HG03064 (cell line): ENCODE data around the gene SSBP4.
"Not testable (repeated sequence)": the region's sequence is repeated elsewhere in the genome, so short reads cannot be mapped to it uniquely, and the experiment has no call there.

Experiments used
- ATAC-seq: cut with Tn5 transposase; IDR thresholded peaks from one replicate; pipeline ENCODE4 v1.9.1; 2021; ENCODE audit warnings: low read depth; ENCODE audit not compliant: unreplicated experiment

The SSBP4 gene

DNA sequence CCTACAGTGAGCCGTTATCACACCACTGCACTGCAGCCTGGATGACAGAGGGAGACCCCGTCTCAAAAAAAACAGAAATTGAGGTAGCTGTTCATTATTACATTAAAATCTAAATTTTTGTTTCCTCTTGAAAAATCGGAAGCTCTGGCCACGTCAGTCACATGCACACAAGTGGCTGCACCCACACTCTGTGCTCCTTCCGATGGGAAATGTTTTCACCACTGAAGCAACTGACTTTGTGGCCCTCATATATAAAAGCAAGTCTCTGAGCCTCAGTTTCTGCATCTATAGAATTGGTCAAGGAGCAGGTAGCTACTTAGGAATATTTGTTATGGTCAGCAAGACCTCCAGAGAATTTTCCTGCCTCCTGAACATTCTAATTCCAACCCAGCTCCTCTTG lies 26.3 kb upstream of the SSBP4 start:
- ATAC-seq: no peak

GRCh38 chr19:18393836-18394235 lies 25.4 kb upstream of the SSBP4 start:
- no peak for ATAC-seq

DNA sequence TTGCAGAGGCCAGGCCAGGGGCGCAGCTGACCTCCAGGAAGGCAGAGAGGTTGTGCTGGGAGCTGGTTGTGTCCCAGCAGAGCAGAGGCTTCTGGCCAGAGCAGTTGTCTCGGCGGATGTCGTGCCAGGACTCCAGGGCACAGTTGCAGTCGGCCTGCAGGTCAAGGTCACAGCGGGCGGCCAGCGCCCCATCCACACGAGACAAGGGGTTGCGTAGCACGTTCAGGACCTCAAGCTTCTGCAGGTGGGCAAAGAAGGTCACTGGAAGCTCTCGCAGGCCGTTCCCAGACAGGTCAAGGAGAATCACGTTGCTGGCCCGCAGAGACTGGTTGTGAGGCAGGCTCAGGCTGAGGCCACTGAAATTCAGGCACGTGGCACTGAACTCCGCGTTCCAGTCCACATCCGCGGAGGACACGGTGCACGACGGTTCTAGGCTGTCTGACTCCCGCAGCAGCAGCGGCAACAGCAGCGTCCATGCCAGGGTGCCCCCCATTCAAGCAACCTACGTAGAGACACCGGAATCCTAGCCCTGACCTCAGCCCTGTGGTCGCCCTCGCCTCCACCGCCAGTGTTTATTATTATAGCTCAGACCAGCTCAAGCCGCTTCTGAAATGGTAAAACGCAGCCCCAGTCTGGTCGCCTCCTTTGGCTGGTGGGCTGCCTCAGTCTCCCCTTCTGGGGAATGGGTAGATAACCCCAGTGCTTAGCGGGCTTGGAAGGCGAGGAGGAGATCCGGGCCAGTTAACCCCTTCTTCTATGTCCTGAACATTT lies 22.5 kb upstream of the SSBP4 start:
- no peak for ATAC-seq

GRCh38 chr19:18397242-18398202 lies 21.7 kb upstream of the SSBP4 start, which contains the start of gene LRRC25:
TSS of gene LRRC25 (minus strand) at chr19:18397622. CDS start at chr19:18396963, 659 bp downstream.
- ATAC-seq: no peak

DNA sequence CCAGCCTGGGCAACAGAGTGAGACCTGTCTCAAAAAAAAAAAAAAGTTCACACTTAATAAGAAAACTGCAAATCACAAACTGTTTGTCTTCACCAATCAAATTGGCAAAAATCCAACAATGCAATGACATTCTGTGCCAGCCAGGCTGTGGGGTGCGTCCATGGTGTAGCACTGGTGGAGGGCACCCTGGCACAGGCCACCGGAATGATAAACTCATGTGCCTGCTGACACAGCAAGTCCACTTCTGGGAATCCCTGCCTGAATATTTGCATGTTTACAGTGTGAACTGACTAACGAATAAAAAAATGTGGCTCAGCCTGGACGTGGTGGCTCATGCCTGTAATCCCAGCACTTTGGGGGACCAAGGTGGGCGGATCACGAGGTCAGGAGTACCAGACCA lies 20.2 kb upstream of the SSBP4 start:
- no peak for ATAC-seq

GRCh38 chr19:18401580-18402112 lies 17.6 kb upstream of the SSBP4 start:
- no peak for ATAC-seq

GRCh38 chr19:18402455-18403248 lies 16.5 kb upstream of the SSBP4 start:
- ATAC-seq: not testable (repeated sequence)

GRCh38 chr19:18405754-18406153 lies 13.4 kb upstream of the SSBP4 start:
- ATAC-seq: not testable (repeated sequence)

DNA sequence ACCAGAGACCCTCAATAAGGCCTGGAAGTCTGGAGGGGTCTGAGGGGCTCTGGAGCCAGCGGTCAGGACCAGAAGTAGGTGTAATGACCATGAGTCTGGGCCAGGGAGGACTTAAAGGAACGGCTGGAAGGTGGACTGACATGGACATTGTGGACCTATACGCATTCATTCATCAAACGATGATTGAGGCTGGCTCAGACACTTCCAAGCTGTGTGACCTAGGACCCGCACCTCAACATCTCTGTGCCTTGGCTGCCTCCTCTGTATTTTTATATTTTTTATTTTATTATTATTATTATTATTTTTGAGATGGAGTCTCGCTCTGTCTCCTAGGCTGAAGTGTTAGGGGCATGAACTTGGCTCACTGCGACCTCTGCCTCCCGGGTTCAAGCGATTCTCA lies 12.4 kb upstream of the SSBP4 start:
- no peak for ATAC-seq

GRCh38 chr19:18408053-18408476 lies 11.1 kb upstream of the SSBP4 start:
- no peak for ATAC-seq

DNA sequence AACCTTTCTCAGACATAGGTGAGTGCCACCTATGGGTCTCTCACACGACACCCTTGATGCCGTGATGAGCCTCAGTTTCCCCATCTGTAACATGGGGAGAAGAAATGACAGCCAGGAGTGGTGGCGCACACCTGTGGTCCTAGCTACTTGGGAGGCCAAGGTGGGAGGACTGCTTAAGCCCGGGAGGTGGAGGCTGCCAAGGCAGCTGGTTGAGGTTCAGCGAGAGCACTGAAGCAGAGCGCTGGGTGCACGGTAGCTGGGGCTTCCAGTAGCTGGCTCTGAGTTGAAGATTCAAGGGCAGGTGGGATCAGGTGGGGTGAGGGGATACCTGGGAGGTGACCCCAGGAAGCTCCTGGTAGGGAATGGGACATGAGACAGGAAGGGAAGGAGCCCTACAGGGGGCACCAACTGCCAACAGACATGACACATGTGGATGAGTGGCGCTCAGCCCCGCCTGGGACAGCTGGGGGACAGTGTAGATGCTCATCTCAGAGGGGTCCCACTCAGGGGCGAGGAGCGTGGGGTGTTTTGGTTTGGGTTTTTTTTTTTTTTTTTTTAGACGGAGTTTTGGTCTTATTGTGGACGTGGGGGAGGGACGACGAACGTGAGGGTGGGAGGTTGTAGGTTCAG lies 6.5 kb upstream of the SSBP4 start:
- no peak for ATAC-seq

GRCh38 chr19:18414504-18415177 lies 4.6 kb upstream of the SSBP4 start:
- no peak for ATAC-seq

GRCh38 chr19:18415178-18415867 lies 3.9 kb upstream of the SSBP4 start:
- no peak for ATAC-seq

- ATAC-seq: no peak
These were observed 2.4 kb upstream of the SSBP4 start for GRCh38 chr19:18416778-18417249.

DNA sequence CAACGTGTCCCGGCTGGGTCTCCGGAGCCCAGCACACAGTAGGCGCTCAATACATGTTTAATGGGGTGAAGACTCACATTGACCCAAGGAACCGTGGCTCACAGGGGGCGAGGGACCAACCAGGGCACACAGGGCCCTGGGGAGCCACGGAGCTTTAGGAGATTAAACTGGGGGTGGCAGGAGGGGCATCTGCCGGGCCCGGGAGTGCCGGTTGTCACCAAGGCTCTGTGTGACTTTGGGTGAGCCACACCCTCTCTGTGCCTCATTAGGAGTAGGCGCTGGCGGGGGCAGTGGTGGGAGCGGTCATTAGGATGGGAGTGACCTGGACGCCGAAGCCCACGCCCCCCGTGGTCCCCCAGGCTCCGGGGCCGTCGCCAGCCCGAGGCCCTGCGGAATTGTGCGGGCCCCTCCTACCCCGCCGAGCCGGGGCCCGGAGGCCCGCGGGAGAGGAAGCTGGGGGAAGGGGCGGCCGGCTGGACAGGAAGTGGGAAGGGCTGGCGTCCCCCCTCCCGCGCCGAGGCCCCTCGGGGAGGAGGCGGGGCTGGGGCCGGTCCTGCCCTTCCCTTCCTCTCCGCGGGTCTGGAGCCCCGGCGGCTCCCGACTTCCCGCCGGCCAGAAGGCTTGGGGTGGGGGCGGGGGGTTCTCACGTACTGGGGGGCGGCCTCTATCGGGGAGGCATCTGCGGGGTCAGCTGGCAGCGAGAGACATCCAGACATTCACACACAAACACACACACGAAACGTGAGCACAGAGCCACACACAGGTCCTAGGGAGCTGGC lies 1.8 kb upstream of the SSBP4 start:
- ATAC-seq: no peak

DNA sequence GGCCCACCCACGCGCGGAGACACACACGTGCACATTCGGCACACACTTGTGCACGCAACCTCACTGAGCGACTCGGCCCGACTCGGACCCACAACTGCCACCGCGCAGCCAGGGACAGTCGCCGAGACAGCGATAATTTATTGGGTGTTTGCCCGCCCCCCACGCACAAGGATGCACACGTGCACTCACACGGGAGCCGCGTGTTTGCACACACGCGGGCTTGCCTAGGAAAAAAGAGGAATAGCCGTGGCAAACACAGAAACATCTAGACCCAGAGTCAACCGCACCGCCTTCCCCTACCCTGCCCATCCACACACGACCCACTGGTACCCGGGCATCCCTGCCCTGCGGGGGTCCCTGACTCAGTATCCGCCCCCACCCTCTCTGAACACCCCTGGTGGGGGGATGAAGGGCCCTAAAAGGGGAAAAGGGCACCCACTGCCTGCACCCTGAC lies 1.1 kb upstream of the SSBP4 start:
- no peak for ATAC-seq

DNA sequence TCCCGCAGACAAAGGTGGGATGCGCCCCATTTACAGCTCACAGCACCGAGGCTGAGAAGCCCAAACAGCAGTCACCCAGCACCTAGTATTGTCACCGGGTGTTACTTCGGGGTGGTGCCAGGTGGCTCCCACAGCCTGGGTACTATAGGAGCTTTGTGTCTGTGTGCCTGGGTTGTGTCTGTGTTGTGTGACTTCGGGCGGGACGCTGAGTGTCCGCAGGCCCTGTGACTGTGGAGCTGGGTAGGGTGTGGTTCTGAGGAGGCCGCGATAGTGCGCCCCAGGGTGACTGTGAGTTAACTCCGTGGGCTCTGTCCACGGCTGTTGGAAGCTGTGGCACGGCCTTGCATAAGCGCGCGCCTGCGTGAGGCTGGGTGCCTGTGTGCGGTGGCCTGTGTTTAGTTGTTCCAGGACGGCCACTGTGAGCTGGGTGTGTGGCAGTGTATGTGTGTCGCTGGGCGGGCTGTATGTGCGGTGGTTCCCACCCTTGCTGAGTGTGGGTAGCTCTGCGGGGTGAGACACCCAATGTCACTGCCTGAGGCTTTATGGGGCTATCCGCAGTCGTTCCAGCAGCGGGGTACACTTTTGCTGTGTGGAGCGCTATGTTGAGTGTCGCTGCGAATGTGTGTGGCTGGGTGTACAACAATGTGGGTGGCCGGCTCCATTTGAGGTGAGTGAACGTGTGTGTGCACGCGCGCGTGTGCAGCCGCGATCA lies 559 bp upstream of the SSBP4 start:
- ATAC-seq: no peak
